B cell (primary cell): Measurements from ENCODE around the gene KCNK1. TPM values are rescaled to one million over a fixed set of nuclear protein-coding genes. Genes with fewer than 3 reads are reported as not detected.

Experiments
- ATAC-seq: fragments of 200-7000 bp; cut with Tn5 transposase; one replicate; pipeline ENCODE4 v1.10.0; 2021; ENCODE audit warnings: low read depth, mild to moderate bottlenecking, moderate number of reproducible peaks, moderate library complexity
- CTCF ChIA-PET: fragments of 350-600 bp; sonication (Branson Sonifier 250); formaldehyde crosslinking; loops from one replicate; lab custom pipeline; 2021; ENCODE audit warnings: antibody characterized with exemption, inconsistent platforms; lab: Charles Lee
- POLR2A ChIA-PET: fragments of 350-600 bp; sonication (Branson Sonifier 250); formaldehyde crosslinking; loops from one replicate; lab custom pipeline; 2021; ENCODE audit warnings: antibody characterized with exemption; lab: Charles Lee
- DNase-seq: peaks from one replicate; pipeline ENCODE4 v3.0.0; 2013
- H2AFZ ChIP-seq: 2 replicates; pipeline ENCODE4 v1.6.1; 2012; ENCODE audit warnings: mild to moderate bottlenecking, low read depth, low read length; ENCODE audit not compliant: insufficient read depth, poor library complexity, severe bottlenecking
- H3K27ac ChIP-seq, 2 donors: 1 replicate in 1 of 2; 2 replicates in 1 of 2; pipeline ENCODE4 v1.5.1; 2012 to 2013; ENCODE audit warnings: low read length in 2 of 2, mild to moderate bottlenecking in 2 of 2, moderate library complexity in 1 of 2
- H3K27me3 ChIP-seq, 4 experiments: fragments of 200-600 bp in 1 of 4; sonication (generic) in 1 of 4; replicated peaks in 1 of 4; 1 replicate in 2 of 4; 2 replicates in 2 of 4; pipeline versions ENCODE4 v1.6.1 to v1.7.0; 2013 to 2016; ENCODE audit warnings: low read length in 3 of 4, mild to moderate bottlenecking in 2 of 4, mixed read lengths in 1 of 4, moderate library complexity in 1 of 4; ENCODE audit not compliant: insufficient read depth in 4 of 4, control insufficient read depth in 3 of 4; ENCODE audit errors: control extremely low read depth in 1 of 4
- H3K36me3 ChIP-seq, 2 experiments: replicated peaks in 1 of 2; 1 replicate in 1 of 2; 2 replicates in 1 of 2; pipeline versions ENCODE4 v1.6.1 to v1.7.1; 2013; ENCODE audit warnings: low read length in 1 of 2; ENCODE audit not compliant: insufficient read depth in 2 of 2, control insufficient read depth in 1 of 2; ENCODE audit errors: control extremely low read depth in 1 of 2, extremely low read depth in 1 of 2
- H3K4me1 ChIP-seq, 2 donors: fragments of 200-600 bp in 1 of 2; sonication (generic) in 1 of 2; 1 replicate in 1 of 2; 2 replicates in 1 of 2; pipeline versions ENCODE4 v1.5.1 to v1.6.1; 2013 to 2017; ENCODE audit warnings: low read length in 2 of 2; ENCODE audit not compliant: control insufficient read depth in 2 of 2, insufficient read depth in 2 of 2
- H3K4me2 ChIP-seq: replicated peaks from 2 replicates; pipeline ENCODE3; 2012; ENCODE audit warnings: mild to moderate bottlenecking, low read depth, low read length; ENCODE audit not compliant: poor library complexity, severe bottlenecking
- H3K4me3 ChIP-seq, 5 experiments: fragments of 200-600 bp in 1 of 5; sonication (generic) in 1 of 5; 1 replicate in 3 of 5; 2 replicates in 2 of 5; pipeline versions ENCODE4 v1.5.1 to v1.7.0; 2011 to 2016; ENCODE audit warnings: low read length in 4 of 5, mild to moderate bottlenecking in 4 of 5, low read depth in 2 of 5, control low read depth in 1 of 5, moderate library complexity in 1 of 5; ENCODE audit not compliant: insufficient read depth in 1 of 5; ENCODE audit errors: control extremely low read depth in 1 of 5, extremely low read depth in 1 of 5
- H3K79me2 ChIP-seq: fragments of 200-600 bp; sonication (generic); one replicate; pipeline ENCODE4 v1.6.0; 2016; ENCODE audit warnings: low read length; ENCODE audit not compliant: control insufficient read depth, insufficient read depth
- H3K9ac ChIP-seq: fragments of 200-600 bp; sonication (generic); 2 replicates; pipeline ENCODE4 v1.6.1; 2017; ENCODE audit warnings: mild to moderate bottlenecking, low read length, moderate library complexity
- H3K9me3 ChIP-seq, 3 donors: one replicate each; pipeline versions ENCODE4 v1.6.1 to v1.7.1; 2013; ENCODE audit warnings: low read length in 2 of 3; ENCODE audit not compliant: control insufficient read depth in 2 of 3, insufficient read depth in 1 of 3; ENCODE audit errors: control extremely low read depth in 1 of 3
- H4K20me1 ChIP-seq: 2 replicates; pipeline ENCODE4 v1.6.0; 2012; ENCODE audit warnings: mild to moderate bottlenecking, low read length; ENCODE audit not compliant: insufficient read depth, control insufficient read depth, poor library complexity, severe bottlenecking
- H3K27ac Mint-ChIP-seq: one replicate; pipeline ENCODE4 v1.8.0; 2021; ENCODE audit warnings: mixed read lengths
- H3K27me3 Mint-ChIP-seq: one replicate; pipeline ENCODE4 v1.8.0; 2021; ENCODE audit warnings: mixed read lengths
- H3K4me1 Mint-ChIP-seq: one replicate; pipeline ENCODE4 v1.8.0; 2021; ENCODE audit warnings: mixed read lengths
- H3K4me3 Mint-ChIP-seq: one replicate; pipeline ENCODE4 v1.8.0; 2021; ENCODE audit warnings: mixed read lengths
- H3K9me3 Mint-ChIP-seq: one replicate; pipeline ENCODE4 v1.8.0; 2022; ENCODE audit warnings: mixed read lengths; ENCODE audit not compliant: insufficient read depth
- CTCF ChIP-seq: fragments of 200-600 bp; IDR thresholded peaks from one replicate; pipeline ENCODE4 v1.8.0; 2022; ENCODE audit warnings: antibody characterized with exemption, mild to moderate bottlenecking
- EZH2 ChIP-seq: IDR thresholded peaks from 2 replicates; pipeline ENCODE4 v1.6.1; 2012; ENCODE audit warnings: borderline replicate concordance, low read depth, mild to moderate bottlenecking, moderate library complexity, low read length; ENCODE audit not compliant: insufficient read depth, poor library complexity, severe bottlenecking
- WGBS: methylation state at CpG from one replicate; pipeline ENCODE4 v1.1.5; 2013; ENCODE audit warnings: missing lambda C conversion rate; ENCODE audit not compliant: insufficient coverage; 5-methylcytosine and 5-hydroxymethylcytosine counted together
- intact Hi-C: fragments of 100-400 bp; cut with micrococcal nuclease; formaldehyde crosslinking; loops from one replicate; pipeline ENCODE4 v1.10.0; 2022
- polyA plus RNA-seq: library from polyadenylated mRNA; depleted of rRNA; stranded (reverse); fragments of >200 nt; gene quantifications from 2 replicates; pipeline ENCODE4 v1.2.3, GENCODE V29; 2012
- total RNA-seq, 2 donors: library from RNA; stranded (reverse); fragments of 120-200 nt in 1 of 2; gene quantifications; 1 replicate in 1 of 2; 2 replicates in 1 of 2; pipeline versions ENCODE4 v1.2.3 to v1.2.4, GENCODE V29; 2013 to 2022

KCNK1 gene
- total and polyA plus RNA-seq, 2 donors (not counting 1 experiment from before 2014, with no cell fraction given) = not detected

- no peaks in the 10 kb centered on the region for H4K20me1 ChIP-seq
- POLR2A ChIA-PET = no interaction called here
- H3K9me3 Mint-ChIP-seq = no peaks in the 10 kb centered on the region
- no peaks in the 10 kb centered on the region for H3K27me3 ChIP-seq
- no peak overlapping the region for H3K27ac ChIP-seq
- intact Hi-C loops = no loop called here
- ATAC-seq = no peak
- no peak overlapping the region for H3K9ac ChIP-seq
- CTCF ChIA-PET = no interaction called here
- H2AFZ ChIP-seq = no peak overlapping the region
- no peak overlapping the region for H3K4me2 ChIP-seq
- no peak overlapping the region for H3K27ac Mint-ChIP-seq
- H3K27me3 Mint-ChIP-seq = no peaks in the 10 kb centered on the region
- no peak overlapping the region for H3K4me3 ChIP-seq
- no peaks in the 10 kb centered on the region for H3K36me3 ChIP-seq
- WGBS = no CpG with 5 or more reads among the region's 5 CpGs
- H3K9me3 ChIP-seq = peaks cover 0 to 3% (median 0%) of the 10 kb centered on the region in 3 donors
- no peaks in the 10 kb centered on the region for H3K79me2 ChIP-seq
- H3K4me1 ChIP-seq = no peaks in the 10 kb centered on the region
- TF ChIP-seq CTCF = no peak
- TF ChIP-seq EZH2 = no peak
- DNase-seq = no peak
- H3K4me1 Mint-ChIP-seq = no peaks in the 10 kb centered on the region
- no peak overlapping the region for H3K4me3 Mint-ChIP-seq
These were observed 37.2 kb downstream of the KCNK1 start for GRCh38 chr1:233651061-233651460.

- 65% methylated on average over 2 of the region's 5 CpGs for WGBS
- Histone ChIP-seq H3K36me3 (no peaks in the 10 kb centered on the region), H3K27me3 (no peaks in the 10 kb centered on the region), H4K20me1 (no peaks in the 10 kb centered on the region), H3K27ac (no peak overlapping the region), H3K79me2 (no peaks in the 10 kb centered on the region), H3K4me1 (no peaks in the 10 kb centered on the region), H3K9me3 (peaks cover 0 to 3% (median 0%) of the 10 kb centered on the region in 3 donors), H2AFZ (no peak overlapping the region), H3K9ac (no peak overlapping the region), H3K4me3 (no peak overlapping the region), H3K4me2 (no peak overlapping the region)
- no peak for ATAC-seq
- H3K4me3 Mint-ChIP-seq = no peak overlapping the region
- TF ChIP-seq CTCF (no peak), EZH2 (no peak)
- no peak overlapping the region for H3K27ac Mint-ChIP-seq
- ChIA-PET CTCF (no interaction called here), POLR2A (no interaction called here)
- DNase-seq = no peak
- intact Hi-C loops = no loop called here
- H3K27me3 Mint-ChIP-seq = no peaks in the 10 kb centered on the region
- H3K4me1 Mint-ChIP-seq = no peaks in the 10 kb centered on the region
- H3K9me3 Mint-ChIP-seq = no peaks in the 10 kb centered on the region
These were observed 37.8 kb downstream of the KCNK1 start for GRCh38 chr1:233651563-233652233.
